T-helper 1 cell treated with Interleukin-12 subunit alpha and Interleukin-12 subunit beta and Interleukin-4 antibody, amounts not matched to agents 30 μg/mL and 1 μg/mL, for 36 hours (primary cell): Measurements from ENCODE around the gene SPCS3.
"Not testable (repeated sequence)": the region's sequence is repeated elsewhere in the genome, so short reads cannot be mapped to it uniquely, and the experiment has no call there.

Source experiments
- H3K27ac Mint-ChIP-seq: one replicate; pipeline ENCODE4 v1.8.0; 2021; ENCODE audit warnings: mild to moderate bottlenecking, mixed read lengths
- H3K27me3 Mint-ChIP-seq: one replicate; pipeline ENCODE4 v1.8.0; 2021; ENCODE audit warnings: low read depth, mixed read lengths
- H3K36me3 Mint-ChIP-seq: one replicate; pipeline ENCODE4 v1.8.0; 2021; ENCODE audit warnings: low read depth, mixed read lengths
- H3K4me1 Mint-ChIP-seq: one replicate; pipeline ENCODE4 v1.8.0; 2021; ENCODE audit warnings: low read depth, mixed read lengths
- H3K4me3 Mint-ChIP-seq: one replicate; pipeline ENCODE4 v1.8.0; 2021; ENCODE audit warnings: mild to moderate bottlenecking, moderate library complexity, mixed read lengths
- H3K9me3 Mint-ChIP-seq: one replicate; pipeline ENCODE4 v1.8.0; 2021; ENCODE audit warnings: mixed read lengths

SPCS3 gene

GRCh38 chr4:176346836-176347235 lies 27.1 kb downstream of the SPCS3 start:
- H3K4me1 Mint-ChIP-seq, H3K27me3 Mint-ChIP-seq, H3K27ac Mint-ChIP-seq, H3K36me3 Mint-ChIP-seq, H3K4me3 Mint-ChIP-seq: not testable (repeated sequence)
- H3K9me3 Mint-ChIP-seq = peaks cover 16% of the 10 kb centered on the region

GRCh38 chr4:176350671-176351070 lies 30.9 kb downstream of the SPCS3 start:
- Mint-ChIP-seq H3K4me3 (no peak overlapping the region), H3K36me3 (no peaks in the 10 kb centered on the region), H3K27me3 (no peaks in the 10 kb centered on the region), H3K27ac (no peak overlapping the region), H3K4me1 (no peaks in the 10 kb centered on the region), H3K9me3 (peaks cover 3% of the 10 kb centered on the region)

- H3K27me3 Mint-ChIP-seq = no peaks in the 10 kb centered on the region
- no peaks in the 10 kb centered on the region for H3K4me1 Mint-ChIP-seq
- no peaks in the 10 kb centered on the region for H3K36me3 Mint-ChIP-seq
- peaks cover 3% of the 10 kb centered on the region for H3K9me3 Mint-ChIP-seq
- H3K4me3 Mint-ChIP-seq = no peak overlapping the region
- no peak overlapping the region for H3K27ac Mint-ChIP-seq
Measured at GRCh38 chr4:176354884-176355283, 35.1 kb downstream of the SPCS3 start.

- H3K36me3 Mint-ChIP-seq = no peaks in the 10 kb centered on the region
- H3K4me1 Mint-ChIP-seq = no peaks in the 10 kb centered on the region
- H3K27me3 Mint-ChIP-seq = no peaks in the 10 kb centered on the region
- no peak overlapping the region for H3K4me3 Mint-ChIP-seq
- peaks cover 3% of the 10 kb centered on the region for H3K9me3 Mint-ChIP-seq
- no peak overlapping the region for H3K27ac Mint-ChIP-seq
Measured at GRCh38 chr4:176357359-176358082, 37.8 kb downstream of the SPCS3 start.

- no peaks in the 10 kb centered on the region for H3K27me3 Mint-ChIP-seq
- peaks cover 3% of the 10 kb centered on the region for H3K9me3 Mint-ChIP-seq
- H3K27ac Mint-ChIP-seq = no peak overlapping the region
- no peaks in the 10 kb centered on the region for H3K36me3 Mint-ChIP-seq
- H3K4me1 Mint-ChIP-seq = no peaks in the 10 kb centered on the region
- no peak overlapping the region for H3K4me3 Mint-ChIP-seq
Measured at GRCh38 chr4:176358083-176358469, 38.3 kb downstream of the SPCS3 start.

GRCh38 chr4:176359590-176359989 lies 39.8 kb downstream of the SPCS3 start:
- Mint-ChIP-seq H3K27ac (no peak overlapping the region), H3K9me3 (no peaks in the 10 kb centered on the region), H3K4me3 (no peak overlapping the region), H3K27me3 (no peaks in the 10 kb centered on the region), H3K36me3 (no peaks in the 10 kb centered on the region), H3K4me1 (no peaks in the 10 kb centered on the region)

- Mint-ChIP-seq H3K4me3 (no peak overlapping the region), H3K27me3 (no peaks in the 10 kb centered on the region), H3K36me3 (no peaks in the 10 kb centered on the region), H3K27ac (no peak overlapping the region), H3K9me3 (no peaks in the 10 kb centered on the region), H3K4me1 (no peaks in the 10 kb centered on the region)
Measured at GRCh38 chr4:176360446-176360845, 40.7 kb downstream of the SPCS3 start.

- no peaks in the 10 kb centered on the region for H3K36me3 Mint-ChIP-seq
- no peak overlapping the region for H3K4me3 Mint-ChIP-seq
- no peaks in the 10 kb centered on the region for H3K4me1 Mint-ChIP-seq
Measured at GRCh38 chr4:176363072-176363471, 43.3 kb downstream of the SPCS3 start.

GRCh38 chr4:176367771-176368465 lies 48.2 kb downstream of the SPCS3 start:
- Mint-ChIP-seq H3K36me3 (no peaks in the 10 kb centered on the region), H3K9me3 (peaks cover 11% of the 10 kb centered on the region), H3K27ac (no peak overlapping the region), H3K27me3 (no peaks in the 10 kb centered on the region), H3K4me3 (no peak overlapping the region), H3K4me1 (no peaks in the 10 kb centered on the region)

More at GRCh38 chr4:176363072-176363471, 43.3 kb downstream of the SPCS3 start:
- no peaks in the 10 kb centered on the region for H3K27me3 Mint-ChIP-seq
- H3K27ac Mint-ChIP-seq = no peak overlapping the region
- H3K9me3 Mint-ChIP-seq = peaks cover 11% of the 10 kb centered on the region

- Mint-ChIP-seq H3K27ac (no peak overlapping the region), H3K27me3 (peaks cover 19% of the 10 kb centered on the region), H3K9me3 (no peaks in the 10 kb centered on the region)
Measured at GRCh38 chr4:176376032-176376614, 56.4 kb downstream of the SPCS3 start.

GRCh38 chr4:176377780-176378179 lies 58.0 kb downstream of the SPCS3 start:
- H3K36me3 Mint-ChIP-seq = no peaks in the 10 kb centered on the region
- peaks cover 19% of the 10 kb centered on the region for H3K27me3 Mint-ChIP-seq
- H3K4me3 Mint-ChIP-seq = no peak overlapping the region
- peaks cover 2% of the 10 kb centered on the region for H3K4me1 Mint-ChIP-seq
- H3K9me3 Mint-ChIP-seq = no peaks in the 10 kb centered on the region
- H3K27ac Mint-ChIP-seq = no peak overlapping the region

More at GRCh38 chr4:176376032-176376614, 56.4 kb downstream of the SPCS3 start:
- peaks cover 2% of the 10 kb centered on the region for H3K4me1 Mint-ChIP-seq
- H3K4me3 Mint-ChIP-seq = no peak overlapping the region
- no peaks in the 10 kb centered on the region for H3K36me3 Mint-ChIP-seq

- no peaks in the 10 kb centered on the region for H3K9me3 Mint-ChIP-seq
- no peaks in the 10 kb centered on the region for H3K36me3 Mint-ChIP-seq
- no peak overlapping the region for H3K4me3 Mint-ChIP-seq
- no peak overlapping the region for H3K27ac Mint-ChIP-seq
- H3K4me1 Mint-ChIP-seq = peaks cover 2% of the 10 kb centered on the region
- H3K27me3 Mint-ChIP-seq = peaks cover 7% of the 10 kb centered on the region
Measured at GRCh38 chr4:176380352-176381157, 60.8 kb downstream of the SPCS3 start.
